Loucy (cell line): Measurements from ENCODE around the gene CALHM4.

Experiments
- EZH2phosphoT487 ChIP-seq: fragments of 200-600 bp; IDR thresholded peaks from 2 replicates; pipeline ENCODE4 v1.6.1; 2018; ENCODE audit warnings: antibody characterized with exemption, mild to moderate bottlenecking, moderate library complexity, borderline replicate concordance
- TF ChIP-seq, protein P1 (sequence below): fragments of 200-600 bp; sonication (generic); conservative IDR thresholded peaks from 2 replicates; pipeline ENCODE4 v1.5.1; 2014; ENCODE audit warnings: mild to moderate bottlenecking, antibody characterized with exemption, low read length

GRCh38 chr6:116535109-116535508 lies 18.4 kb upstream of the CALHM4 start:
- TF ChIP-seq, protein P1, sequence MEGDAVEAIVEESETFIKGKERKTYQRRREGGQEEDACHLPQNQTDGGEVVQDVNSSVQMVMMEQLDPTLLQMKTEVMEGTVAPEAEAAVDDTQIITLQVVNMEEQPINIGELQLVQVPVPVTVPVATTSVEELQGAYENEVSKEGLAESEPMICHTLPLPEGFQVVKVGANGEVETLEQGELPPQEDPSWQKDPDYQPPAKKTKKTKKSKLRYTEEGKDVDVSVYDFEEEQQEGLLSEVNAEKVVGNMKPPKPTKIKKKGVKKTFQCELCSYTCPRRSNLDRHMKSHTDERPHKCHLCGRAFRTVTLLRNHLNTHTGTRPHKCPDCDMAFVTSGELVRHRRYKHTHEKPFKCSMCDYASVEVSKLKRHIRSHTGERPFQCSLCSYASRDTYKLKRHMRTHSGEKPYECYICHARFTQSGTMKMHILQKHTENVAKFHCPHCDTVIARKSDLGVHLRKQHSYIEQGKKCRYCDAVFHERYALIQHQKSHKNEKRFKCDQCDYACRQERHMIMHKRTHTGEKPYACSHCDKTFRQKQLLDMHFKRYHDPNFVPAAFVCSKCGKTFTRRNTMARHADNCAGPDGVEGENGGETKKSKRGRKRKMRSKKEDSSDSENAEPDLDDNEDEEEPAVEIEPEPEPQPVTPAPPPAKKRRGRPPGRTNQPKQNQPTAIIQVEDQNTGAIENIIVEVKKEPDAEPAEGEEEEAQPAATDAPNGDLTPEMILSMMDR: no peak
- no peak for TF ChIP-seq EZH2phosphoT487
